ENCODE results near the gene CABP1.

CABP1 gene

DNA sequence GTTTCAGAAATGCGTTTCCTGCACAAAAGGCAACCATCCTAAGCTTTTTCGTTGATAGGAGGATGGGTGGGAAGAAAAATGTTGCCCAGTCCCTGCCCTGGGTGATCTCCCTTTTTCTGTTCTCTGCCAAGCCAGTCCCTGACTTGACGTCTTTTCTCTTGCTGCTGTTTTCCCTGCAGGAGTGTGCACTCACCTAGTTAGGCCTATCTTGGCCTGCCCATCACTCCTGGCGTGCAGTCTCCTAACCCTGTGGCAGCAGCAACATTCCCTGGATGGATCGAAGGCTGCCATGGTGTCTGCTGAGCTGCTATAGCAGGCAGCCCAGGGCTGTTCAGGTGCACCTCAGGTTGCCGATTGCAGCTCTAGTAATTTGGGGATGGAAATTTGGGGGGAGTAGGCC is 71.0 kb downstream of the CABP1 start:
- Histone ChIP-seq H4K20me1 (ENCODE audit: insufficient read depth, low read length) (no peaks in the 10 kb centered on the region), H3K27me3 (ENCODE audit: insufficient read depth, low read length) (no peaks in the 10 kb centered on the region), H3K36me3 (ENCODE audit: insufficient read depth, low read length) (peaks cover 28% of the 10 kb centered on the region), H3F3A (ENCODE audit: insufficient read depth, low read length) (peaks cover 3% of the 10 kb centered on the region; the same call in 1 of the 2 replicates), H3K9me2 (ENCODE audit: low read depth, low read length) (no peaks in the 10 kb centered on the region), H3K27ac (ENCODE audit: low read depth, low read length, poor library complexity, severe bottlenecking) (peak overlapping the region; percentile 45), H3K4me1 (ENCODE audit: insufficient read depth, low read length, severe bottlenecking) (peaks cover 29% of the 10 kb centered on the region), H3K9ac (ENCODE audit: low read length) (peak overlapping the region; percentile 91), H3K9me3 (ENCODE audit: low read length) (no peaks in the 10 kb centered on the region), H3K79me2 (ENCODE audit: insufficient read depth, low read length) (no peaks in the 10 kb centered on the region), H3K4me3 (ENCODE audit: low read depth, low read length, poor library complexity, severe bottlenecking) (peak overlapping the region; percentile 89), H3K4me2 (ENCODE audit: low read length) (peak overlapping the region; percentile 66), H2AFZ (ENCODE audit: low read length) (no peak overlapping the region)
- no peak for TF ChIP-seq EZH2 (IDR thresholded peaks at IDR 0.05; ENCODE audit: borderline replicate concordance, low read length)
- TF ChIP-seq, protein P1, sequence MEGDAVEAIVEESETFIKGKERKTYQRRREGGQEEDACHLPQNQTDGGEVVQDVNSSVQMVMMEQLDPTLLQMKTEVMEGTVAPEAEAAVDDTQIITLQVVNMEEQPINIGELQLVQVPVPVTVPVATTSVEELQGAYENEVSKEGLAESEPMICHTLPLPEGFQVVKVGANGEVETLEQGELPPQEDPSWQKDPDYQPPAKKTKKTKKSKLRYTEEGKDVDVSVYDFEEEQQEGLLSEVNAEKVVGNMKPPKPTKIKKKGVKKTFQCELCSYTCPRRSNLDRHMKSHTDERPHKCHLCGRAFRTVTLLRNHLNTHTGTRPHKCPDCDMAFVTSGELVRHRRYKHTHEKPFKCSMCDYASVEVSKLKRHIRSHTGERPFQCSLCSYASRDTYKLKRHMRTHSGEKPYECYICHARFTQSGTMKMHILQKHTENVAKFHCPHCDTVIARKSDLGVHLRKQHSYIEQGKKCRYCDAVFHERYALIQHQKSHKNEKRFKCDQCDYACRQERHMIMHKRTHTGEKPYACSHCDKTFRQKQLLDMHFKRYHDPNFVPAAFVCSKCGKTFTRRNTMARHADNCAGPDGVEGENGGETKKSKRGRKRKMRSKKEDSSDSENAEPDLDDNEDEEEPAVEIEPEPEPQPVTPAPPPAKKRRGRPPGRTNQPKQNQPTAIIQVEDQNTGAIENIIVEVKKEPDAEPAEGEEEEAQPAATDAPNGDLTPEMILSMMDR (IDR thresholded peaks at IDR 0.05; ENCODE audit: low read length) = no peak

DNA sequence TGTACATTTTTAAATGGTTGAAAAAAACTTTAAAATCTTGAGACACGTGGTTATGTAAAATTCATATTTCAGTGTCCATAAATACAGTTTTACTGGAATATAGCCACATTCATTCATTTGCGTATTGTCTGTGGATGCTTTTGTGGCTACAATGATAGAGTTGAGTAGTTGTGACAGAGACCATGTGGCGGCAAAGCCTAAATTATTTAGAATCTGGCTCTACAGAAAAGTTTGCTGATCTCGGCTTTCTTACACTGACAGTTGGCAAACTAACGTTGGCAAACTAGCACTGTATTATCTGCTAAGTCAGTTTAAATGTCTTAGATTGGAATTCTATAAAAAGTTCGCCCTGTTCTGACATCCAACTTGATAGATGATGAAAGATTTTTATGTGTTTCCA is 72.2 kb downstream of the CABP1 start:
- H3K9me3 ChIP-seq (ENCODE audit: low read length) = no peaks in the 10 kb centered on the region
- H3K27me3 ChIP-seq (ENCODE audit: insufficient read depth, low read length) = no peaks in the 10 kb centered on the region
- H2AFZ ChIP-seq (ENCODE audit: low read length) = no peak overlapping the region
- no peaks in the 10 kb centered on the region for H3K9me2 ChIP-seq (ENCODE audit: low read depth, low read length)
- H3F3A ChIP-seq (ENCODE audit: insufficient read depth, low read length) = peaks cover 3% of the 10 kb centered on the region; the same call in 1 of the 2 replicates
- no peak overlapping the region for H3K27ac ChIP-seq (ENCODE audit: low read depth, low read length, poor library complexity, severe bottlenecking)
- TF ChIP-seq, protein P1 (IDR thresholded peaks at IDR 0.05; ENCODE audit: low read length) = no peak
- no peak for TF ChIP-seq EZH2 (IDR thresholded peaks at IDR 0.05; ENCODE audit: borderline replicate concordance, low read length)
- peaks cover 38% of the 10 kb centered on the region for H3K36me3 ChIP-seq (ENCODE audit: insufficient read depth, low read length)
- peak overlapping the region; percentile 13; the same call in 1 of the 2 replicates for H3K9ac ChIP-seq (ENCODE audit: low read length)
- no peaks in the 10 kb centered on the region for H4K20me1 ChIP-seq (ENCODE audit: insufficient read depth, low read length)
- no peaks in the 10 kb centered on the region for H3K79me2 ChIP-seq (ENCODE audit: insufficient read depth, low read length)
- peaks cover 29% of the 10 kb centered on the region for H3K4me1 ChIP-seq (ENCODE audit: insufficient read depth, low read length, severe bottlenecking)
- peak overlapping the region; percentile 66; the same call in 1 of the 2 replicates for H3K4me2 ChIP-seq (ENCODE audit: low read length)
- no peak overlapping the region for H3K4me3 ChIP-seq (ENCODE audit: low read depth, low read length, poor library complexity, severe bottlenecking)

DNA sequence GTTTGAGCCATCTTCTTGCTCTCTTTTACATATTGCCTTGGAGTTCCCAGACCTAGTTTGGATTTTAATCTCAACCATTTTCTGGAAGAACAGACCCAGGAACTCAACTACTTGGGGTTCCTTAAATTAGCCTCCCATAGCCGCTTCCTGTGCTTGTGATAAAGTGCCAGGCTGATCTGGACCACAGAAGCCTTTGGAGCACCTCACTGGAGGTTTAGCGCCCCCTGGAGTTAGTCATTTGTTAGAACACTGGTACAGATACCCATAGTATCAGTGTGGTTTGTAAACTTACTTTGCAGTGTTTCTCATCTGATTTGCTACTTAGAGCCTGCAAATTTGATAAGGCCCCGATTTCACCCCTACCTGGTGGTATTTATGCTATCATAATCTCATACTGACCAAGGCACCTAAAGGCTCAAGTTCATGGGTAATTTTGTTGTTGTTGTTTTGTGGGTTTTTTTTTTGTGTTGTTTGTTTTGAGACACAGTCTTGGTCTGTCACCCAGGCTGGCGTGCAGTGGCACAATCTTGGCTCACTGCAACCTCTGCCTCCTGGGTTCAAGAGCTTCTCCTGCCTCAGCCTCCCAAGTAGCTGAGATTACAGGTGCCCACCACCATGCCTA is 73.5 kb downstream of the CABP1 start:
- Histone ChIP-seq H2AFZ (ENCODE audit: low read length) (no peak overlapping the region), H3K4me2 (ENCODE audit: low read length) (no peak overlapping the region), H3K9ac (ENCODE audit: low read length) (no peak overlapping the region), H3K27me3 (ENCODE audit: insufficient read depth, low read length) (no peaks in the 10 kb centered on the region), H3K4me1 (ENCODE audit: insufficient read depth, low read length, severe bottlenecking) (peaks cover 29% of the 10 kb centered on the region), H3K27ac (ENCODE audit: low read depth, low read length, poor library complexity, severe bottlenecking) (no peak overlapping the region), H3K36me3 (ENCODE audit: insufficient read depth, low read length) (peaks cover 49% of the 10 kb centered on the region), H3K79me2 (ENCODE audit: insufficient read depth, low read length) (no peaks in the 10 kb centered on the region), H4K20me1 (ENCODE audit: insufficient read depth, low read length) (no peaks in the 10 kb centered on the region), H3K9me3 (ENCODE audit: low read length) (no peaks in the 10 kb centered on the region), H3F3A (ENCODE audit: insufficient read depth, low read length) (0 out of 2 replicates have a peak, but pooled peaks cover 3% of the 10 kb centered on the region), H3K9me2 (ENCODE audit: low read depth, low read length) (no peaks in the 10 kb centered on the region), H3K4me3 (ENCODE audit: low read depth, low read length, poor library complexity, severe bottlenecking) (no peak overlapping the region)
- TF ChIP-seq EZH2 (IDR thresholded peaks at IDR 0.05; ENCODE audit: borderline replicate concordance, low read length) = no peak
- TF ChIP-seq, protein P1 (IDR thresholded peaks at IDR 0.05; ENCODE audit: low read length) = peak; percentile 87

All from OCI-LY1 (cell line).